GM19239 (cell line): Measurements from ENCODE around the gene ABCB6.
"Not testable (repeated sequence)": the region's sequence is repeated elsewhere in the genome, so short reads cannot be mapped to it uniquely, and the experiment has no call there.

Experiments
- DNase-seq: peaks from one replicate; pipeline ENCODE4 v3.0.0; 2011; ENCODE audit warnings: low spot score; ENCODE audit not compliant: insufficient read length
- FAIRE-seq: peaks from 2 replicates; lab custom pipeline; 2011; peaks lifted over from hg19 to GRCh38; lab: Jason Lieb, UNC

ABCB6 gene

DNA sequence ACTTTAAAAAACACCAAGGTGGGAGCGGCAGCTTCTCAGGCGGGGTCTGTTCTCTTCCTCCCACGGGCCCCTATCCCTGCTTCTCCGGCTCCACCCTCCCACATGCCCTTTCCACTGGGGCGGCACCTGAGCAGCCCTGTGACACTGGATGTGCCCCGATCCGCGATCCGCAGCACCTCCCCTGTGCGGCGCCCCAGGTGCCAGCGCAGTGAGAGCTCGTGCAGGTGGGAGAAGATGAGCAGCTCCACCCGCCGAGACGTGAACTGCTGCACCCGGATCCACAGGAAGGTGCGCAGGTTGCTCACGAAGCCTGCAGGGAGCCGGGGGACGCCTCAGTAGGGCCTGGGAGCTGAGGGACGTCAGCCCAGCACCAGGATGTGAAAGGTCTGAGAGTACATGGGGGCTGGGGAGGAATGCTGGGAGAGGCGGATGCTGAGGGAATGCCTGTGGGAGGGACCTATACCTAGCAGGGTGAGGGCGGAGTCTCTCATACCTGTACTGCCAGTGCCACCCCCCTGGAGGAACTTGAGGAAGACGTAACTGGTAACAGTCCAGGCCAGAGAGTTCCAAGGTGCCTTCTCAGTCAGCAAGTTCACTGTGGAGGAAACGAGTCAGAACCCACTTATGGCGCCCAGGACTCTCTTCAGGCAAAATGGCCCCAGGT lies 2.8 kb downstream of the ABCB6 start:
- DNase-seq (no peak), FAIRE-seq (no peak)

DNA sequence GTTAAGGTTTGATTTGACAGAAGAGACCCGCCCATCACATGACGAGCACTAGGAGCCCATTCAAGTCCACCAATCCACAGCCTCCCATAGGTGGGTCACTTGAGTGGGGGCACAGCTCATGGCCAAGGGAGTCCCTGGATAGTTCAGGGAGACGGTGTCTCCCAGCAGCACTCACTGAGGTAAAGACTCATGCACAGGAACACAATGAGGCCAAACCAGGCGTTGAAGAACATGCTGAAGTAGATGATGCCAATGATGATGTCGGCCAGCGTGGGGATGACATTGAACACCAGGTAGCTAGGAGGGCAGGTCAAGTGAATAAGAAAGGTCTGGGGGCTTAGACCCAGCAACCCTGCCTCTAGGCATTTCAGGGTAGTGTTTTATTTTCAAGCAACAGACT lies 4.0 kb downstream of the ABCB6 start:
- FAIRE-seq (no peak), DNase-seq (no peak)

DNA sequence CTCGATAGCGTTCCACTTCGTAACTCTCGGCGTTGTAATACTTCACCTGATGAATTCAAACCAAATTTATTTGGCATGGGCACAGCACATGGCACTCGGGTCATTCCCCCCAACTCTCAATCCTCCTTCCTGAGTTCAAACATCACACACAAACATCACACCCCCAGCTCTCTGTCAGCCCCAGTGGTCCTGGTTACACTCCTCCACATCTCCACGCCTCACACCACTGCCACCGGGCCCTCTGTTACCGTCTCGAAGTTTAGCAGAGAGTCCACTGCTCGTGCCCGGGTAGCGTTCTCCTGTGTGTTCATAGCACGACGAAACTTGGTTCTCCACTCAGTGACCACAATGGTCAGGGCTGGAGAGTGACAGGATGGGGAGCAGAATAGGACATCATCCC lies 4.6 kb downstream of the ABCB6 start:
- no peak for DNase-seq
- no peak for FAIRE-seq

DNA sequence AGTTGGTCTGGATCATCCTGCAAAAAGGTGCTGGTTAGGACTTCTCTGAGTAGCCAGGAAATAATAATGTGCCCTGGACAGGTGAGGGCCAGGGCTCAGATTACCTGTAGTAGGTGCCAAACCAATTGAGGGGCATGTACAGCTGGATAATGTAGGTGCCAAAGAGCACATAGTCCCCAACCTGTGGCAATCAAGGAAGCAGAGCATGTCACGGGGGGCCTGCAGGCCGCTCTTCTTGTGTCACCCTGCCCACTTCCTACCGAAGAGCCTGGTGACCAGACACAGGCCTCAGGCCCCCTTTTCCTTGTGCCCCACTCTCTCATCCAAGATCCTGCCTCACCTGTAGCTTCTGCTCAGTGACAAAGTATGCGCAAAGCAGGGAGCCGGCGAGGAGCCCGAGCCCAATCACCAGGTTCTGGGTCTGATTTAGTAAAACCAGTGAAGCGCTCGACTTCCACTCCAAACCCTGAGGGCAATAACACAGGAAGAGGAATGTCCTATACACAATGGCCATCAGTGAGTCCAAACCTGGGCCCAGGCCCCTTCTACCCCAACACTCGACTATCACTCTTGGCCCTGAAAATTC lies 5.2 kb downstream of the ABCB6 start:
- FAIRE-seq (no peak), DNase-seq (no peak)

DNA sequence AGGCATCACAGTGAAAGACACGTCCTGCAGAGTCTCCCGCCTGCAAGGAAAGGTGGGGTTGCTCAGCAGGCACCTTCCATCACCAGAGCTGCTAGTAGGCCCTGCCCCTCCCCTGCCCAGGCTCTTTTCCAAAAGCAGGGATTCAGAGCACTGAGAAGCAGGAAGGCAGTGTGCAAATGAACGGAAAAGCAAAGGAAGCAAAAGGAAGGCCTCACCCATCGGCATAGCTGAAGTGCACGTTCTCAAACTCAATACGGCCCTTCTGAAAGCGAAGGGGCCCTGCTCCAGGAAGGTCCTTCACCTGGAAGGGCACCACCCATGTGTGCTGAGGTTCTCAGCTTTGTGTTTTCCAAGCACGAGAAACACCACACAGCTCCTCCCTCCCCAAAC lies 5.7 kb downstream of the ABCB6 start:
- no peak for FAIRE-seq
- no peak for DNase-seq

DNA sequence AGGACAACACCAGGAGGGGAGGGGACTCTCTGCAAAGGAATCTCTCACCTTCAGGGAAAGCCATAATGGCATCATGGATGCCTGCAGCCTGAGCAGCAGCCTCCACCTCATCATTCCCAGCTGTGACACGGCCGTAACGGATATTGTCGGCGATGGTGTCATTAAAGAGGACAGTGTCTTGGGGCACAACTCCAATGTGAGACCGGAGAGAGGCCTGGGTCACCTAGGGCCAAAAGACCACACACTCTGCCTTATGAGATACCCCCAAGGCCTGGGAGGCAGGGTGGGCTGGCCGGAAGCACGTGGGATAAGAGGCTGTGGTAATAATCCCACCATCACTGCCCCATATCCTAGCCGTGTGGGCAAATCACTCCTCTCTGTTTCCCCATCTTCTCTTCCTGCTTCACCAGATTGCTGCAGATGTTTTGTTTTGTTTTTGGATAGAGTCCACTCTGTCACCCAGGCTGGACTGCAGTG lies 7.8 kb downstream of the ABCB6 start:
- DNase-seq (no peak), FAIRE-seq (no peak)

DNA sequence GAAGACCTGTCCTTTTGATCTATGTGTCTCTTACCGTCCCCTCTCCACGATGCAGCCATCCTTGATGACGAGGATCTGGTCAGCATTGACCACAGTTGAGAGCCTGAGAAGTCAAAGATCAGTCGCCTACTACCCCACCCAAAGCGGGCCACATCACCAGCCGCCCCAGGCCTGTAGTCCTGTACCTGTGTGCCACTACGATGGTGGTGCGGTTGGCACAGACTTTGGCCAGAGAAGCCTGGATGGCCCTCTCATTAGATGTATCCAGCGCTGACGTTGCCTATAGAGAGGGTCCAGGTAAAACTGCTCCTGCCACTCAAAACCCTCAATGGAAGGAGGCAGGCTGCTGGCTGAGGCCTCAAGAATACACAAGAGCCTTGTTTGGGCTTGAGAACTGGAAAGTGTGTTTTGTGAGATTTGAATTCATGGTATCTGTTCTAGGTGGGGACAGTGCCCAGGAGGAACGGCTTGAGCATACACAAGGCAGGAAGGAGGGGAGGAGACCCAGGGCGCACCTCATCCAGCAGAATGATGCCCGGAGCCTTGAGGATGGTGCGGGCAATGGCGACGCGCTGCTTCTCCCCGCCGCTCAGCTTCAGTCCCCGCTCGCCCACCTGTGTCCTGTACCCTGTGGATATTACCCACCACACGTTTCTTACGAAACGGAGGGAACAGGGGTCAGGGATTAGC lies 8.4 kb downstream of the ABCB6 start:
- DNase-seq: no peak
- FAIRE-seq: no peak

DNA sequence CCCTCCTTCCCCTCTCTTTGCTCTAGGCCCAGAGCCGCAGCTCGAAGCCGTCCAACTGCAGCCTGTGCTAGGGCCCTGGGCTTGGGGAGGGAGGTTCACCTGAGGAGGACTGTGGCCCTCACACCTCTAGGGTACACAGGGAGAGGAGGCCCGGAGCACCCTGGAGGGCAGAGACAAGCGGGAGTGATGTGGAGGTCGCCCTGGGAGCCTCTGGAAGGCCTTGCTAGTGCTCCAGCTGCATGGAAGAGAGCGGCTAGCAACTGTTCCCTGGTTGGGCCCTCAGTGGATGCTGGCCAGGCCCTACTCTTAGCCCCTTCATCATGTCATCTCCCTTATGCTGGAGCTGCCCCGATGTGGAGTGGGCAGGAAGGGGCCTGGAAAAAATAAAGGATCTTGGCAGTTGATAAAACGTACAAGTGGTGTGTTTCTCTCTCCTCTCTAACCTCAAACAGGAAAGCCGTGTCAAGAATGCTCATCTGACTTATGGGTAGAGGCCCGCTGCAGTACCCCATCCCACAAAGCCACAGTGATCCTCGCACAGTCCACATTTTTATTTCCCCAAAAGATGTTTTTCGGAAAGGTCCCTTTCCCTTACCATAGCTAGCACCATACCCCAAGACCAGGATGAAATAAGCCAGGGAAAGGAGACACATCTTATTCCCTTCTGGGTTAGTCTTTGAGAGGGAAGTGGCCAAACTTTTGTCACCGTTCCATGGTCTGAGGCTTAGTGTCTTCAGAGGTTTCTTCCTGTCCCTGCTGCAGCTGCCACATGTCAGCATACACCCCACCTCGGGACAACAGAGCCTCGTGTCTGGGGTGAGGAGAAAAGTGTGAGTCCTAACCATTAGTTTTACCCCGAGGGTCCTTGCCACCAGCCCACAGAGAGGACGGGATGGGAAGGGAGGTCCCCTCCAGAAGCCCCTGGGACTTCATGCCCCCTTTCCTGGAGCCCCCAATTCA lies 9.2 kb downstream of the ABCB6 start:
- FAIRE-seq (no peak), DNase-seq (no peak)

DNA sequence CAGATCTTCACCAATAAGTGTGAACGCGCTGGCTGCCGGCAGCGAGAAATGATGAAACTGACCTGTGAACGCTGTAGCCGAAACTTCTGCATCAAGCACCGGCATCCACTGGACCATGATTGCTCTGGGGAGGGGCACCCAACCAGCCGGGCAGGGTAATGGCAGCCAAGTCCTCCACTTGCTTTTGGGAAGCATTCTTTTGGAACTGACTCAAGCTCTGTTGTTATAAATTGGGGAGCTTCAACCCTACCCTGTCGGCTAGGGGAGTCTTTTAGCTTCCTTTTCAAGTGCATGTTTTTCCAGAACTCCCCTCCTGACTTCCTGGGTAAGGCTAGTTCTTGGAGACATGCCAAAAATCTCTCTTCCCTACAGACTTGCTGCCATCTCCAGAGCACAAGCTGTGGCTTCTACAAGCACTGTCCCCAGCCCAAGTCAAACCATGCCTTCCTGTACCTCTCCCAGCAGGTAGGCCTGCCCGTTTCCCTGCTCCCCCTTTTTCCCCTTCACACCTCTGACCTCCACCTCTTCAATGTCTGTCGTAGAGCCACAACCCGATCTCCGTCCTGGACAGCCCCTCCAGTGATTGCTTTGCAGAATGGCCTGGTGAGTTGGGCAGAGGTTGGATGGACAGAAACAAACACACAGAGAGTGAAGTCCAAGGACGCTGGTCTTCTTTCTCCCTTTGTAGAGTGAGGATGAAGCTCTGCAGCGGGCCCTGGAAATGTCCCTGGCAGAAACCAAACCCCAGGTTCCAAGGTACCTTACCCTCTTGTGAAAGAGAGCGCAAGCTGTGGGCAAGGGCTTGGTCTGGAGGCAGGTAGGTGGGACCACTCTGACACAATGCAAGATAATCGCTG lies 10.6 kb downstream of the ABCB6 start:
- DNase-seq (no peak), FAIRE-seq (no peak)

DNA sequence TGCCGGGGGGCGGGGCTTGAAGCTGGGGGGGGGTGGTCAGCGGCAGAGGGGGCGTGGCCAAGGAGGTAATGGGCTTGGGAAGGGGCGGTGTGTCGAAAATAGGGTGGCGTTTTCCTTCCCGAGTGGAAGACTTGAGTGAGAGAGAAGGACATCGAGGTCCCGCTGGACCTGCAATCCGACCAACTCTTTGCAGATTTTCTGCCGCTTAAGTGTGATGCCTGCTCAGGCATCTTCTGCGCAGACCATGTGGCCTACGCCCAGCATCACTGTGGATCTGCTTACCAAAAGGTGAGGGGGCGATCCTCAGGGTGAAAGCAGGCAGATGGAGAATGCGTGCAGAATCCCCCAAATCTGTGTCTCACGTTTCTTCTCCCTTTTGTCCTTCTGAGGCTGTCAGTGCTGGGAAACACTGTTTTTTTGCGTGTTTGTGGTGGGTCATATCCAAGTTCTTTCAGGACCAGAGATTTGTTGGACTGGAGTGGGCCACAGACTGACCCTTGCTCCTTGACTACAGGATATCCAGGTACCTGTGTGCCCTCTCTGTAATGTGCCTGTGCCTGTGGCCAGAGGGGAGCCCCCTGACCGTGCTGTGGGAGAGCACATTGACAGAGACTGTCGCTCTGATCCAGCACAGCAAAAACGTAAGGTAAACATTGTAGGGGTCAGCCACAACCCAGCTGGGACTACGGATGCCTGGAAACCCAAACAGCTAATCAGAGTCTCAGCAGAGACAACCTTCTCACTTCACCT lies 11.4 kb downstream of the ABCB6 start:
- FAIRE-seq (no peak), DNase-seq (no peak)

DNA sequence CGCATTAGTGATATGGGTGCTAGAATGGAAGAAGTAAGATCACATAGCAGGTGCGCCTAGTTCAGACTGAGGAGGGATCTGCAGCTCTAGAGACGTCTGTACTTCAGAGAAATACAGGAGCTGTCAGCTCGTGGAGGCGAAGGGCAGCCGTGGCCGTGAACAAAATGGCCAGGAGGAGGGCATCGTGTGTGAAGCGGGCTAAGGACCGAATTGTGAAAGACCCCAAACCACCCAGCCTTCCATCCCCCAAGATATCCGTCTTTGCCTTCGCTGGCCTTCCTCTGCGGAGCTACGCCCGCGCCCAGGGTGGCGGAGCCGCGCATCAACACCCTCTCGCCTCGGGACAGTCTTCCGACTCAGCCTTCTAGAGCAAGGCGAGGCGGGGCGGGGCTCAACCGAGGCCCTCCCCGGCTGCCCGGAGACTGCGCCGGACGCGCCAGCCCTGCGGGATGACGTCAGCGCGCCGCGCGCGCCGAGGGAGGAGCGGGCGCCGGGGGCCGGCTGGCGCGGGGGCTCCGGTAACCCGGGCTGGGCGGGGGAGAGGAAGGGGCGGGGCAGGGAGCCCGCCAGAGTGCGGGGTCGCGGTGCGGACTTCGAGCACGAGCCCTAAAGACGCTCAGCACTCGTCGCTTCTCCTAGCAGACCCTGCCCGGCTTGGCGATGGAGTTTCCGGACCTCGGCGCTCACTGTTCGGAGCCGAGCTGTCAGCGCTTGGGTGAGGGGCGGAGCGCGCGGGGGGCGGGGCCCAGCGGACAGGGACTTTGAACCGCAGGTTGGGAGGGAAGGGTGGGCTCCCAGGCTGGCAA lies 12.2 kb downstream of the ABCB6 start, which contains the start of gene ZFAND2B:
ZFAND2B (plus strand) TSS at position 455 of the 806 bp plus-strand sequence; CDS start at position 661, 206 bp downstream.
- peak; percentile 97 for DNase-seq
- no peak for FAIRE-seq

DNA sequence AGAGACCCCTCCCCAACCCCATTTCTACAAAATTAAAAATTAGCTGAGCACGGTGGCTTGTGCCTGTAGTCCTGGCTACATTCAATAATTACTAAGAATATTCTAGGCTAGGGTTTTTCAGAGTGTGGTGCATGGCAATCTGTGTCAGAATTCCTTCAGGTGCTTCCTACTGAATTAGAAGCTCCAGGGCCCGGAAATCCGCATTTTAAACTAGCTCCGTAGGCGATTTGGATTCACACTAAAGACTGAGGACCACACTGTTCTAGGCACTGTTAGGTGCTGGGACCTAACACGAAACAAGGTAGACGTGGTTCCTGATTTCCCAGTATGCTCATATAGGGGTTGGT lies 12.8 kb downstream of the ABCB6 start:
- peak; percentile 94 for FAIRE-seq
- no peak for DNase-seq

DNA sequence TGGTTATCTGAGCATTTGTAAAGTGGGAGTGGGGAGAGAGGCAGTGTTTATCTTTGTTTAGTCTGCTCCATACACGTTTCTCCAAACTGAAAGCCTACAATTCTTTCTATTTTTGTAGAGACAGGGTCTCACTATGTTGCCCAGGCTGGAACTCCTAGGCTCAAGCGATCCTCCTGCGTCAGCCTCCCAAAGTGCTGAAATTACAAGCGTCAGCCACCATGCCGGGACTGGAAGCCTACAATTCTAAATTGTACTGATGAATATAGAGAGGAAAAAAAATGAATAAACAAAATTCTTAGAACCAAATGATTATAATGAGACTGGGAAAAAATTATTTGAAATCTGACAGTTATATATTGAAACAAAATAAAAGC lies 13.6 kb downstream of the ABCB6 start:
- no peak for FAIRE-seq

DNA sequence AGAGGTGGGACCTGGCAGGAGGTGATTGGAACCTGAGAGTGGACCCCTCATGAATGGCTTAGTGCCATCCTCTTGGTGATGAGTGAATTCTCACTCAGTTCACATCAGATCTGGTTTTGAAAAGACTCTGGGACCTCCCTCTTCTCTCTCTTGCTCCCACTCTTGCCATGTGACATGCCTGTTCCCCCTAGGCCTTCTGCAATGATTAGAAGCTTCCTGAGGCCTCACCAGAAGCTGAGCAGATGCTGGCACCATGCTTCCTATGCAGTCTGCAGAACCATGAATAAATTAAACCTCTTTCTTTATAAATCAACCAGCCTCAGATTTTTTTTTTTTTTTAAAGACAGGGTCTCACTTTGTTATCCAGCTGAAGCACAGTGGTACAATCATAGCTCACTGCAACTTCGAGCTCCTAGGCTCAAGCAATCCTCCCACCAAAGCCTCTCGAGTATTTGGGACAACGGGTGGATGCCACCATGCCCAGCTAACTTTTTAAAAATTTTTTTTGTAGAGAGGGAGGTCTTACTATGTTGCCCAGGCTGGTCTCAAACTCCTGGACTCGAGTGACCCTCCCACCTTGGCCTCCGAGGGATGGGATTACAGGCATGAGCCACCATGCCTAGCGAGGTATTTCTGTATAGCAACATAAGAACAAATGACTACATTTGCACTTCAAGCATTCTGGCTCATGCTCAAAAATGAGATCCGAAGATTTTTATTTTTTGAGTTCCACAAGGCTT lies 14.2 kb downstream of the ABCB6 start:
- FAIRE-seq (no peak), DNase-seq (no peak)

More for the DNA sequence above, 13.6 kb downstream of the ABCB6 start:
- no peak for DNase-seq

DNA sequence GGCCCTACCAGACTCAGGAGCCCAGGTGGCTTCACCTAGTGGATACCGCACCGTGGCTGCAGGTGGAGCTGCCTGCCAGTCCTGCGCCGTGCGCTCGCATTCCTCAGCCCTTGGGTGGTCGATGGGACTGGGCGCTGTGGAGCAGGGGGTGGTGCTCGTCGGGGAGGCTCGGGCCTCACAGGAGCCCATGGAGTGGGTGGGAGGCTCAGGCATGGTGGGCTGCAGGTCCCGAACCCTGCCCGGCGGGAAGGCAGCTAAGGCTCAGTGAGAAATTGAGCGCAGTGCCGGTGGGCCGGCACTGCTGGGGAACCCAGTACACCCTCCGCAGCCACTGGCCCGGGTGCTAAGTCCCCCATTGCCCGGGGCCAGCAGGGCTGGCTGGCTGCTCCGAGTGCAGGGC lies 17.4 kb downstream of the ABCB6 start:
- DNase-seq, FAIRE-seq: not testable (repeated sequence)

DNA sequence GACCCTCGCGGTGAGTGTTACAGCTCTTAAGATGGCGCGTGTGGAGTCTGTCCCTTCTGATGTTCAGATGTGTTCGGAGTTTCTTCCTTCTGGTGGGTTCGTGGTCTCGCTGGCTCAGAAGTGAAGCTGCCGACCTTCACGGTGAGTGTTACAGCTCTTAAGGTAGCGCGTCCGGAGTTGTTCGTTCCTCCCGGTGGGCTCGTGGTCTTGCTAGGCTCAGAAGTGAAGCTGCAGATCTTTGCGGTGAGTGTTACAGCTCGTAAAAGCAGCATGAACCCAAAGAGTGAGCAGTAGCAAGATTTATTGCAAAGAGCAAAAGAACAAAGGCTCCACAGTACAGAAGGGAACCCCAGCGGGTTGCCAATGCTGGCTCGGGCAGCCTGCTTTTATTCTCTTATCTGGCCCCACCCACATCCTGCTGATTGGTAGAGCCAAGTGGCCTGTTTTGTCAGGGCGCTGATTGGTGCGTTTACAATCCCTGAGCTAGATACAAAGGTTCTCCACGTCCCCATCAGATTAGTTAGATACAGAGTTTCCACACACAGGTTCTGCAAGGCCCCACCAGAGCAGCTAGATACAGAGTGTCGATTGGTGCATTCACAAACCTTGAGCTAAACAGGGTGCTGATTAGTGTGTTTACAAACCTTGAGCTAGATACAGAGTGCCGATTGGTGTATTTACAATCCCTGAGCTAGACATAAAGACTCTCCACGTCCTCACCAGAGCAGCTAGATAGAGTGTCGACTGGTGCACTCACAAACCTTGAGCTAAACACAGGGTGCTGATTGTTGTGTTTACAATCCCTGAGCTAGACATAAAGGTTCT lies 18.0 kb downstream of the ABCB6 start:
- FAIRE-seq, DNase-seq: not testable (repeated sequence)
